Motor neuron (in vitro differentiated cells): ENCODE measurements around the gene LGALS12. TPM values are rescaled to one million over a fixed set of nuclear protein-coding genes. Genes with fewer than 3 reads are reported as not detected.
"Not testable (repeated sequence)": the region's sequence is repeated elsewhere in the genome, so short reads cannot be mapped to it uniquely, and the experiment has no call there.

Experiments used
- ATAC-seq, 8 experiments: fragments of 200-7000 bp; cut with Tn5 transposase; replicated peaks in 6 of 8; 2 replicates each; pipeline ENCODE4 v1.8.0; 2021; ENCODE audit warnings: mild to moderate bottlenecking in 8 of 8, moderate library complexity in 8 of 8
- H3K27ac ChIP-seq, 2 donors: fragments of 250-450 bp; sonication (Bioruptor Pico); 2 replicates each; pipeline ENCODE4 v1.9.0; 2021; ENCODE audit warnings: antibody characterized with exemption in 2 of 2, mild to moderate bottlenecking in 2 of 2, moderate library complexity in 1 of 2
- H3K4me1 ChIP-seq, 2 donors: fragments of 250-450 bp; sonication (Bioruptor Pico); replicated peaks in 1 of 2; 2 replicates each; pipeline ENCODE4 v1.6.1; 2021; ENCODE audit warnings: antibody characterized with exemption in 2 of 2, mild to moderate bottlenecking in 2 of 2, moderate library complexity in 1 of 2
- H3K4me3 ChIP-seq, 5 donors: fragments of 250-450 bp; sonication (Bioruptor Pico); 2 replicates each; pipeline ENCODE4 v1.9.0; 2021; ENCODE audit warnings: antibody characterized with exemption in 5 of 5, mild to moderate bottlenecking in 5 of 5, moderate library complexity in 4 of 5
- WGBS, 10 experiments: fragments of 450-650 bp; shearing (Covaris generic); methylation state at CpG; one replicate each; pipeline ENCODE4 v1.0.0; 2022; 5-methylcytosine and 5-hydroxymethylcytosine counted together
- in situ Hi-C, 9 experiments: fragments of 400-800 bp; cut with MboI; loops; one replicate each; pipeline ENCODE4 v1.15.0; 2021; ENCODE audit warnings: low sequenced_read_pairs in 9 of 9, low pct_unique_long_range_greater_than_20kb in 2 of 9; ENCODE audit not compliant: unreplicated experiment in 9 of 9
- total RNA-seq, 8 experiments: library from RNA; unstranded; fragments of 300-600 nt; gene quantifications; 2 replicates each; pipeline versions ENCODE4 v1.2.3 to v1.2.4, GENCODE V29; 2022

The LGALS12 gene
- total RNA-seq, 8 experiments from 2014 or later: 0.13 to 0.36 TPM; not detected in 6

- peak overlapping the region; percentile 78 to 90 for H3K27ac ChIP-seq
- not testable (repeated sequence) for H3K4me3 ChIP-seq
Observed at GRCh38 chr11:63528729-63529278, 22.9 kb downstream of the LGALS12 start.

DNA sequence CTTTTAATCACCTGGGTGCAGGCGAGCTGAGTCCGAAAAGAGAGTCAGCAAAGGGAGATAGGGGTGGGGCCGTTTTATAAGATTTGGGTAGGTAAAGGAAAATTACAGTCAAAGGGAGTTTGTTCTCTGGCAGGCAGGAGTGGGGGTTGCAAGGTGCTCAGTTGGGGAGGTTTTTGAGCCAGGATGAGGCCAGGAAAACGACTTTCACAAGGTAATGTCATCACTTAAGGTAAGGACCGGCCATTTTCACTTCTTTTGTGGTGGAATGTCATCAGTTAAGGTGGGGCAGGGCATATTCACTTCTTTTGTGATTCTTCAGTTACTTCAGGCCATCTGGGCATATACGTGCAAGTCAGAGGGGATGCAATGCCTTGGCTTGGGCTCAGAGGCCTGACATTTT is 23.5 kb downstream of the LGALS12 start:
- in situ Hi-C loops, H3K4me3 ChIP-seq, ATAC-seq: not testable (repeated sequence)
- Histone ChIP-seq H3K4me1 (peaks cover 58% of the 10 kb centered on the region in 2 donors), H3K27ac (peak overlapping the region; percentile 78 to 90)
- WGBS, 10 experiments: 0 to 46% (median 28%) methylated on average over 1 to 5 of the region's 6 CpGs; no CpG with 5 or more reads in 1 of the 10 experiments

More at GRCh38 chr11:63528729-63529278, 22.9 kb downstream of the LGALS12 start:
- peaks cover 58% of the 10 kb centered on the region in 2 donors for H3K4me1 ChIP-seq
- in situ Hi-C loops, ATAC-seq: not testable (repeated sequence)
- 0 to 67% (median 25%) methylated on average over 1 of the region's 3 CpGs; no CpG with 5 or more reads in 5 of the 10 experiments for WGBS, 10 experiments

- peak overlapping the region; percentile 78 to 90 for H3K27ac ChIP-seq
- peak in 3 of 8 experiments; percentile 18 to 23 (median 19) for ATAC-seq
- WGBS, 10 experiments: 17 to 100% (median 50%) methylated on average over 1 to 2 of the region's 2 CpGs; no CpG with 5 or more reads in 3 of the 10 experiments
- in situ Hi-C loops: no loop called here
- H3K4me3 ChIP-seq: no peak overlapping the region
- H3K4me1 ChIP-seq: peaks cover 58% of the 10 kb centered on the region in 2 donors
Observed at GRCh38 chr11:63530021-63530420, 24.1 kb downstream of the LGALS12 start.

DNA sequence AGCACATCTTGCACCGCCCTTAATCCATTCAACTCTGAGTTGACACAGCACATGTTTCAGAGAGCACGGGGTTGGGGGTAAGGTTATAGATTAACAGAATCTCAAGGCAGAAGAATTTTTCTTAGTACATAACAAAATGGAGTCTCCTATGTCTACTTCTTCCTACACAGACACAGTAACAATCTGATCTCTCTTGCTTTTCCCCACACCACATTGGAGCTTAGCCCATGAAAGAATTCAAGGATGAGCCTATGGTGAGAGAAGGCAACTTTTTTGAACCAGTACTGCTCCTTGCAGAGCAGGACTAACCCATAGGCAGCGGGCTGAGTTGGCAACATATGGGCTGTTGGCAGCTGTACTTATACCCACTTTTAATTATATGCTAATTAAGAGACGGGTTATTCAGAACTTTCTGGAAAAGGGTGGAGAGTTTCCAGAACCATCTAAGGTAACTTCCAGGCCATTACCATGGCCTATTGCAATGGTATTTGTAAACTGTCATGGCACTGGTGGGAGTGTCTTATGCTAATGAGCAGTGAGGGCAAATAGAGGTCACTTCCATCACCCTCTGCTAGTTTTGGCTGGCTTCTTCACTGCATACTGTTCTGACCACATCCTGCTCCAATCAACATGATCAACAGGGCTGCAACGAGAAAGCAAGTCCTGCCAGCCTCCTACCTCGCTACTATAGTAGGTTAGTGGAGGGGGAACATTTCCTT is 25.3 kb downstream of the LGALS12 start:
- Histone ChIP-seq H3K4me1 (peaks cover 58% of the 10 kb centered on the region in 2 donors), H3K27ac (peak overlapping the region; percentile 69 to 77)
- ATAC-seq: peak; percentile 84 to 93 (median 88)
- in situ Hi-C loops, H3K4me3 ChIP-seq: not testable (repeated sequence)
- WGBS, 10 experiments: 0 to 60% (median 29%) methylated on average over 1 to 3 of the region's 6 CpGs; no CpG with 5 or more reads in 3 of the 10 experiments

DNA sequence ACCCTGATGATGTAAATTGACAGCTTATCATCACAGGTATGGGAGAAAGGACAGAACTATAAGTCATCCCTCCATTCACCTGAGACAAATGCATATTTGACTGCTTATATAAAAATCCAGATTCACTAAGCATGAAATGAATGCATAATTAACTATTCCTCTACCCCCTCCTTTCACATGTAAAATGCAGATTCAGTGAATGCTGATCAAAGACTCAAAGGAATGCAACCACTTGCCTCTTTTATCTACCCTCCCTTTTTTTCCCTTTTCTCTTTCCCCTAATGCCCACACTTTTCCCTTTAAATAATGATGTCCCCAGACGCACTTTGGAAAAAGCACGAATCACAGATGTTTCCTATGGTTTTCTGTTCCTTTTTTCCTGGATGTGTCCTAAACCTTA is 26.2 kb downstream of the LGALS12 start:
- Histone ChIP-seq H3K27ac (peak overlapping the region; percentile 69 to 77), H3K4me1 (peaks cover 62 to 63% of the 10 kb centered on the region in 2 donors), H3K4me3 (no peak overlapping the region)
- in situ Hi-C loops: no loop called here
- 0 to 25% (median 21%) methylated on average over 1 to 2 of the region's 2 CpGs; no CpG with 5 or more reads in 2 of the 10 experiments for WGBS, 10 experiments
- ATAC-seq: peak in 1 of 8 experiments; percentile 4

DNA sequence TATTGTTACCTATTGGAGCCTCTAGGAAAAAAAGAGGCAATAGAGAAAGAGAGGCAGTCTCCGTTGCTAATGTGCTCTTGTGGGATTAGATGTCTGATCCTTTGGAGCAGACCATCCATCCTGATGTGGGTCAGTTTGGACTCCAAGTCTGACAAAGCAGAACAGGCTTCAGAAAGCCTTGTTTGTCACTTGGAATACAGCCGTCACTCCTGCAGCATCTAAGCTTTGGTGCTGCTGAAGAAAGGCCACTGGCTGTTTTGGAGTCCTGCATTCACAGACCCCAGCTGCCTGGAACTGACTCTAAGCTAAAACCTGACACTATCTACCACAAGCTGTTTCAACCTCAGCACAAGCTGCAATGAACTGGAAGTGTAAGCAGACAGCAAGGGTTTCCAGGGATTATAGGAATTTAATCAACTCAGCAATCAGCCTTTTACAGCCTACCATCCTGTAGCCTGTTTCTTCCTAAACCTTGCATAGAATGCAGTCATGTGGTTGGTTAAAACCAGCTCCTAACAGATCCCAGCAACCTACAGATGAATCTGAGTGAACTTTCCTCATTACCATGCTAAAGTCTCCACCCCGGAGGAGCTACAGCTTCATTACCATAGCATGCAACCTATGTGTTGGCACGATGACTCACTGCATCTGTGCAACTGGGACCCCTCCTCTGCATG is 27.1 kb downstream of the LGALS12 start:
- H3K27ac ChIP-seq: peak overlapping the region; percentile 17 to 77
- in situ Hi-C loops: no loop called here
- H3K4me3 ChIP-seq: no peak overlapping the region
- peak; percentile 1 to 76 (median 62) for ATAC-seq
- 7 to 83% (median 18%) methylated on average over 1 to 3 of the region's 4 CpGs; no CpG with 5 or more reads in 2 of the 10 experiments for WGBS, 10 experiments
- H3K4me1 ChIP-seq: peaks cover 59 to 62% of the 10 kb centered on the region in 2 donors

GRCh38 chr11:63534076-63534475 is 28.2 kb downstream of the LGALS12 start:
- in situ Hi-C loops: no loop called here
- H3K27ac ChIP-seq: no peak overlapping the region
- no peak for ATAC-seq
- no peak overlapping the region for H3K4me3 ChIP-seq
- H3K4me1 ChIP-seq: peaks cover 50 to 52% of the 10 kb centered on the region in 2 donors
- whole genome bisulfite sequencing, 10 experiments: 70 to 100% (median 96%) methylated on average over 1 to 3 of the region's 3 CpGs; no CpG with 5 or more reads in 2 of the 10 experiments

GRCh38 chr11:63534895-63535461 is 29.1 kb downstream of the LGALS12 start:
- H3K4me3 ChIP-seq: no peak overlapping the region
- no peak overlapping the region for H3K27ac ChIP-seq
- in situ Hi-C loops: no loop called here
- WGBS, 10 experiments: 69 to 100% (median 89%) methylated on average over 1 to 5 of the region's 5 CpGs; no CpG with 5 or more reads in 2 of the 10 experiments
- peaks cover 41 to 43% of the 10 kb centered on the region in 2 donors for H3K4me1 ChIP-seq
- ATAC-seq: no peak

DNA sequence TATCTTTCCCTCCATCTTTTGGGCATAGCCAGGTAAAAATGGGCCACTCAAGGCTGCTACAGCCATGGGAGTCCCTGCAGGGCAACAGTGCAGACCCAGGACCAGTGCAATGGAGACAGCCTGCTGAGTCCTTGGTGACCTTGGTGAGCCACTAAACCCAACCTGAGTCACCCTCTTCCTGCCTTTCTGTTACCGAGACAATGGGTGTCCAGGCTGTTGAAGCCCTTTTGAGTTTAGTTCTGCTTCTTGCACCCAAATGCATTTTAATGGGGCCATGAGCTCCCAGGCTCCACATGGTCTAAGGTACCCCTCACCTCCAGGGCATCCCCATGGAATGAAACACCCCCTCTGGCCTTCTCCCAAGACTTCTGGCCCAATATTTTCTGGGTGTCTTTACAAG is 29.9 kb downstream of the LGALS12 start:
- 100% methylated on average over 1 of the region's 1 CpG; no CpG with 5 or more reads in 7 of the 10 experiments for WGBS, 10 experiments
- no peak for ATAC-seq
- in situ Hi-C loops: no loop called here
- Histone ChIP-seq H3K27ac (no peak overlapping the region), H3K4me3 (no peak overlapping the region), H3K4me1 (peaks cover 37 to 39% of the 10 kb centered on the region in 2 donors)

DNA sequence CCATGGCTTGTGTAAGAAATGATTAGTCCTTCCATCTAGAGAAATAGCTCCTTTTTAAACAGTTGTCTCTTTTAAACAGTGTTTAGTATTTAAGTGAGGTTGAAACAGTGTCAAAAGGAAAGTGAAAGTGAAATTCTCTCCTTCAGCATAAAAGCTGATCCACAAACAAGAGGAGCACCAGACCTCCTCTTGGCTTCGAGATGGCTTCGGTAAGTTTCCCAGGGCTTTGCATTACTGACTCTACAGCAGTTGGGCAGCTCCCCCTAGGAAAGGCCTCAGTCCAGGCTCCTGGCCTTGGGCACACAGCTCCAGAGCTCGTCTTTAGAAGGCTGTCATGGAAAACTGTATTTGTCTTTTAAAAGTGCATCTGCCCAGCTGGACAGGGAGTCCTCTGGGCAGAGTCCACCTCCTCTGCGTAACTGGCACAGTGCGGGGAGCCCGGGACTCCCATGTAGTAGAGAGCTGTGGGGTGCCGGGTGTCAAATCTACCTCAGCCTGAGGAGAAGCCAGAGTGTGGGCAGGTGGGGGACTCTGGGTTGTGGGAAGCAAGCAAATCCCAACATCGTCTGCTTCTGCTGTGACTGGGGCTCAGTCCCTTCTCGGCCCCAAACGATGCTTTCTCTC is 30.9 kb downstream of the LGALS12 start, which contains the start of gene PLAAT4:
TSS of gene PLAAT4 (plus strand) at position 140 of the 624 bp plus-strand sequence. CDS start at position 201, 61 bp downstream.
- 0 to 92% (median 56%) methylated on average over 2 to 6 of the region's 10 CpGs; no CpG with 5 or more reads in 4 of the 10 experiments for WGBS, 10 experiments
- Histone ChIP-seq H3K27ac (no peak within 1 kb of the TSS), H3K4me3 (no peak within 1 kb of the TSS), H3K4me1 (peaks cover 26 to 33% of the 10 kb centered on the region in 2 donors)
- ATAC-seq: peak in 5 of 8 experiments; percentile 27 to 52 (median 52)
- in situ Hi-C loops: no loop called here

DNA sequence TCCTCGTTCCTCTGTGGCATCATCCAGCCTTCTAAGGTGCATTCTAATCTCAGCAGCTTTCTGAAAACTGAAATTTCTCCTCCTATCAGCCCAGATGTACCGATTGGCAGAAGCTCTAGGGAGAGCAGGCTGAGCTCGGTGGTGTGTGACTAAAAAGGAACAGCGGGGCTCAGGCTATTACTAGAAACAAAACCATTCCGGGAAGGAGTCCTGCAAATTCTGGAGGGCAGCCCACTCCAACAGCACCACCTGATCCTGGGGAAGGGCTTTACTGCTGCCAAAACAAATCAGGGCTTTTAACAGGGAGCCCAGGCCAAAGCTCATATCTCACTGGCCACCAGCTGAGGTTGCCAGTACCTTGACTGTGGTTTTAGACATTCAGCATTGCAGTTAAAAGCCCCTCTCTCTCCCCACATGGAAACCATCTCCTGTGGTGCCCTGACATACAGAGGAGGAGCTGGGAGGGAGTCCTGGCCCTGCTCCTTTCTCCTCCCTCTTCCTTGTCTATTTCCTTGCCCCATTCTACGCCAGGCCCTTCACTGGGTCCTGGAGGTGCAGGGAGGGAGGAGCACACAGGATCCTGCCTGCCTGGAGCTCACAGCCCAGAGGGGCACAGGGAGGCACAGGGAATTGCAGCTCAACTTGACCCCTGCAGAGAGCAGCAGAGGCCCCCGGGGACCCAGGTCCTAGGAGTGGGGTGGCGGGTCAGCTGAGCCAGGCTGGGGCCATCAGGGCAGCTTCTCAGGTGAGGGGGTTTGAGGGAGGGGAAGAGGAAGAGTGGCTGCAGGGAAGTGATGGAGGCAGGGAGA is 31.6 kb downstream of the LGALS12 start:
- in situ Hi-C loops: no loop called here
- no peak overlapping the region for H3K27ac ChIP-seq
- H3K4me3 ChIP-seq: no peak overlapping the region
- ATAC-seq: peak in 4 of 8 experiments; percentile 19 to 70 (median 46)
- peaks cover 19 to 25% of the 10 kb centered on the region in 2 donors for H3K4me1 ChIP-seq
- WGBS, 10 experiments: 17 to 89% (median 50%) methylated on average over 1 to 6 of the region's 8 CpGs; no CpG with 5 or more reads in 4 of the 10 experiments
